ENCODE results near the gene TBCE.
"Not testable (repeated sequence)": the region's sequence is repeated elsewhere in the genome, so short reads cannot be mapped to it uniquely, and the experiment has no call there.

Gene TBCE

GRCh38 chr1:235357485-235358373, 9.5 kb upstream of the TBCE start:
- DNase-seq (ENCODE audit: low spot score): no peak

- DNase-seq (ENCODE audit: low spot score): no peak
Observed at GRCh38 chr1:235358899-235359298, 8.3 kb upstream of the TBCE start.

GRCh38 chr1:235364189-235364588, 3.0 kb upstream of the TBCE start:
- not testable (repeated sequence) for DNase-seq (ENCODE audit: low spot score)

- no peak for DNase-seq (ENCODE audit: low spot score)
Observed at GRCh38 chr1:235366286-235366685, 941 bp upstream of the TBCE start.

GRCh38 chr1:235368428-235368827, 1.2 kb downstream of the TBCE start:
- no peak for DNase-seq (ENCODE audit: low spot score)

- no peak for DNase-seq (ENCODE audit: low spot score)
Observed at GRCh38 chr1:235369802-235370201, 2.6 kb downstream of the TBCE start.

- peak; percentile 75 for DNase-seq (ENCODE audit: low spot score)
Observed at GRCh38 chr1:235375919-235376605, 8.8 kb downstream of the TBCE start.

GRCh38 chr1:235378134-235378735, 11.0 kb downstream of the TBCE start:
- not testable (repeated sequence) for DNase-seq (ENCODE audit: low spot score)

- not testable (repeated sequence) for DNase-seq (ENCODE audit: low spot score)
Observed at GRCh38 chr1:235381955-235382739, 14.9 kb downstream of the TBCE start.

GRCh38 chr1:235385633-235386032, 18.4 kb downstream of the TBCE start:
- not testable (repeated sequence) for DNase-seq (ENCODE audit: low spot score)

GRCh38 chr1:235391874-235392273, 24.6 kb downstream of the TBCE start:
- no peak for DNase-seq (ENCODE audit: low spot score)

GRCh38 chr1:235397733-235398132, 30.5 kb downstream of the TBCE start:
- DNase-seq (ENCODE audit: low spot score): no peak

GRCh38 chr1:235399661-235400060, 32.4 kb downstream of the TBCE start:
- DNase-seq (ENCODE audit: low spot score): no peak

GRCh38 chr1:235401251-235401650, 34.0 kb downstream of the TBCE start:
- DNase-seq (ENCODE audit: low spot score): no peak

- DNase-seq (ENCODE audit: low spot score): no peak
Observed at GRCh38 chr1:235402457-235403200, 35.4 kb downstream of the TBCE start.

GRCh38 chr1:235403593-235403992, 36.4 kb downstream of the TBCE start:
- DNase-seq (ENCODE audit: low spot score): no peak

GRCh38 chr1:235404190-235404589, 37.0 kb downstream of the TBCE start:
- no peak for DNase-seq (ENCODE audit: low spot score)

- no peak for DNase-seq (ENCODE audit: low spot score)
Observed at GRCh38 chr1:235407419-235407818, 40.2 kb downstream of the TBCE start.

GRCh38 chr1:235408503-235408960, 41.3 kb downstream of the TBCE start:
- DNase-seq (ENCODE audit: low spot score): peak; percentile 41

- peak; percentile 28 for DNase-seq (ENCODE audit: low spot score)
Observed at GRCh38 chr1:235409042-235409820, 42.0 kb downstream of the TBCE start.

Data from D341Med (cell line).